Thoracic aorta (tissue), 2 donors: ENCODE measurements around the gene PRDM16. TPM values are rescaled to one million over a fixed set of nuclear protein-coding genes. Genes with fewer than 3 reads are reported as not detected.

Experiments
- ATAC-seq: fragments of 150-250 bp; one replicate; pipeline ENCODE4 v1.8.0; 2017; ENCODE audit warnings: low read depth; ENCODE audit not compliant: insufficient number of reproducible peaks, low FRiP score
- DNase-seq: peaks from one replicate; pipeline ENCODE4 v3.0.0-alpha.2; 2020; ENCODE audit warnings: low spot score
- H3K27ac ChIP-seq, 2 donors: fragments of 200-600 bp; sonication (generic); 1 replicate in 1 of 2; 2 replicates in 1 of 2; pipeline ENCODE4 v1.5.1; 2016; ENCODE audit warnings: mild to moderate bottlenecking in 2 of 2, moderate library complexity in 2 of 2
- H3K27me3 ChIP-seq: fragments of 200-600 bp; sonication (generic); replicated peaks from 2 replicates; pipeline ENCODE4 v1.6.0; 2016; ENCODE audit warnings: mild to moderate bottlenecking; ENCODE audit not compliant: insufficient read depth
- H3K36me3 ChIP-seq: fragments of 200-600 bp; sonication (generic); one replicate; pipeline ENCODE4 v1.5.1; 2016
- H3K4me1 ChIP-seq, 2 donors: fragments of 200-600 bp; sonication (generic); 1 replicate in 1 of 2; 2 replicates in 1 of 2; pipeline versions ENCODE4 v1.5.1 to v1.6.0; 2016; ENCODE audit warnings: low read depth in 2 of 2, mild to moderate bottlenecking in 1 of 2; ENCODE audit not compliant: control insufficient read depth in 1 of 2
- H3K4me3 ChIP-seq: fragments of 200-600 bp; sonication (generic); 2 replicates; pipeline ENCODE4 v1.5.1; 2016; ENCODE audit warnings: mild to moderate bottlenecking
- H3K9me3 ChIP-seq: fragments of 200-600 bp; sonication (generic); 2 replicates; pipeline ENCODE4 v1.5.1; 2016
- CTCF ChIP-seq: fragments of 200-600 bp; sonication (generic); IDR thresholded peaks from one replicate; pipeline ENCODE4 v1.5.1; 2019; ENCODE audit warnings: antibody characterized with exemption
- total RNA-seq, 2 donors: library from RNA; depleted of rRNA; stranded (reverse); fragments of >200 nt; gene quantifications; one replicate each; pipeline versions ENCODE4 v1.1.0 to v1.2.3, GENCODE V29; 2016

The PRDM16 gene
- total RNA-seq, 2 donors from 2014 or later = 68.9 to 85.4 TPM

GRCh38 chr1:3442331-3442730 lies 373.3 kb downstream of the PRDM16 start:
- H3K36me3 ChIP-seq = no peaks in the 10 kb centered on the region
- H3K4me3 ChIP-seq = no peak overlapping the region
- H3K9me3 ChIP-seq = no peaks in the 10 kb centered on the region
- no peak overlapping the region for H3K27ac ChIP-seq
- H3K27me3 ChIP-seq = no peaks in the 10 kb centered on the region
- DNase-seq = no peak
- no peak for TF ChIP-seq CTCF
- no peak for ATAC-seq
- H3K4me1 ChIP-seq = no peaks in the 10 kb centered on the region

DNA sequence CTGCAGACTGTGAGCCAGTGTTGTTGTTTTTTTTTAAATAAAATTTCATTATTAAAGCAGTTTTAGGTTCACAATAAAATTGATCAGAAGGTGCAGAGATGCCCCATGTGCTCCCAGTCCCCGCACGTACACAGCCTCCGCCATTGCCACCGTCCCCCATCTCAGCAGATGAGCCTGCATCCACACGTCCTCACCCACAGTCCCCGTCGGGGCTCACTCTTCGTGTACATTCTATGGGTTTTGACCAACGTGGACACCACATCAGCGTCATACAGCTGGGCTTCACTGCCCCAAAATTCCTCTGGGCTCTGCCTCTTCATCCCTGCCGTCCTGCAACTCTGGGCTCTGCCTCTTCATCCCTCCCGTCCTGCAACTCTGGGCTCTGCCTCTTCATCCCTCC lies 373.9 kb downstream of the PRDM16 start:
- ATAC-seq (no peak), DNase-seq (no peak)
- Histone ChIP-seq H3K27ac (no peak overlapping the region), H3K4me1 (no peaks in the 10 kb centered on the region), H3K4me3 (no peak overlapping the region), H3K27me3 (no peaks in the 10 kb centered on the region), H3K36me3 (no peaks in the 10 kb centered on the region), H3K9me3 (no peaks in the 10 kb centered on the region)
- no peak for TF ChIP-seq CTCF

DNA sequence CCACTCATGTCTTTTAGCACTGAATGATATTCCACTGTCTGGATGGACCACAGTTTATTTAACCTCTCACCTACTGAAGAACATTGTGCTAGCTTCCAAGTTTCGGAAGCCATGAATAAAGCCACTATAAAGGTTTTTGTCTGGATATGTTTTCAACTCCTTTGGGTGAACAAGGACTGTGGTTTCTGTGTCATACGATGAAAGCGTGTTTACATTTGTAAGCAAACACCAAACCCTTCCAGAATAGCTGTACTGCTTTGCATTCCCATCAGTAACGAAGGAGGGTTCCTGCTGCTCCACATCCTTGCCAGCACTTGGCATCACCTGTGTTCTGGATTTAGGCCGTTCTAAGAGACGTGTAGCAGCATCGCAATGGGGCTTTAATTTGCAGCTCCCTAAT lies 374.8 kb downstream of the PRDM16 start:
- Histone ChIP-seq H3K36me3 (no peaks in the 10 kb centered on the region), H3K27ac (no peak overlapping the region), H3K27me3 (no peaks in the 10 kb centered on the region), H3K4me3 (no peak overlapping the region), H3K9me3 (no peaks in the 10 kb centered on the region), H3K4me1 (no peaks in the 10 kb centered on the region)
- ATAC-seq (no peak), DNase-seq (no peak)
- TF ChIP-seq CTCF = no peak

GRCh38 chr1:3444298-3444697 lies 375.3 kb downstream of the PRDM16 start:
- DNase-seq (no peak), ATAC-seq (no peak)
- H3K4me3 ChIP-seq = no peak overlapping the region
- TF ChIP-seq CTCF = no peak
- no peaks in the 10 kb centered on the region for H3K27me3 ChIP-seq
- no peak overlapping the region for H3K27ac ChIP-seq
- no peaks in the 10 kb centered on the region for H3K9me3 ChIP-seq
- H3K4me1 ChIP-seq = no peaks in the 10 kb centered on the region
- no peaks in the 10 kb centered on the region for H3K36me3 ChIP-seq

DNA sequence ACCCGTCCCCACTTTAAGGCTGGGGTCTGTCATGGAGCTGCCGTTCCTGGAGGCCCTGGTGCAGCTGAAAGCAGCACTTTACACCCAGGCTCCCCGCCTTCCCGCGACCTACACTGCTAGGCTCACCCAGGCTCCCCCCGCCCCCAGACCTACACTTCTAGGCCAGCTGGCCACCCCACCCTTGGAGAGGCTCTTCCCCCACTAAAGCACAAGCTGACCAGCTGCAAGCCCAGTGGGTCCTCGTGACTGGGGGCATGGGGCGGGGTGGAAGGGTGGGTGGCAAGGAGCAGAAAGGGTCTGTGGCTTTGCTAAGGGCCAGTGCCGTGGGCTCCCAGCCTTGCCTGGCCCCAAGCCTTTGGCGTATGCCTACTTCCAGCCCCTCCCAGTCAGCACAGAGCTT lies 375.7 kb downstream of the PRDM16 start:
- H3K4me3 ChIP-seq = no peak overlapping the region
- DNase-seq = no peak
- H3K27me3 ChIP-seq = no peaks in the 10 kb centered on the region
- H3K9me3 ChIP-seq = no peaks in the 10 kb centered on the region
- ATAC-seq = no peak
- no peak overlapping the region for H3K27ac ChIP-seq
- no peaks in the 10 kb centered on the region for H3K4me1 ChIP-seq
- TF ChIP-seq CTCF = no peak
- no peaks in the 10 kb centered on the region for H3K36me3 ChIP-seq
